DMS53 treated with DMSO at 0.1 percent for 48 hours (cell line): ENCODE results near the gene HS3ST6.
"Not testable (repeated sequence)": the region's sequence is repeated elsewhere in the genome, so short reads cannot be mapped to it uniquely, and the experiment has no call there.

Source experiments
- DNase-seq: peaks from one replicate; lab custom pipeline; 2025; ENCODE audit not compliant: unreplicated experiment; lab: John Stamatoyannopoulos, UW

The HS3ST6 gene

DNA sequence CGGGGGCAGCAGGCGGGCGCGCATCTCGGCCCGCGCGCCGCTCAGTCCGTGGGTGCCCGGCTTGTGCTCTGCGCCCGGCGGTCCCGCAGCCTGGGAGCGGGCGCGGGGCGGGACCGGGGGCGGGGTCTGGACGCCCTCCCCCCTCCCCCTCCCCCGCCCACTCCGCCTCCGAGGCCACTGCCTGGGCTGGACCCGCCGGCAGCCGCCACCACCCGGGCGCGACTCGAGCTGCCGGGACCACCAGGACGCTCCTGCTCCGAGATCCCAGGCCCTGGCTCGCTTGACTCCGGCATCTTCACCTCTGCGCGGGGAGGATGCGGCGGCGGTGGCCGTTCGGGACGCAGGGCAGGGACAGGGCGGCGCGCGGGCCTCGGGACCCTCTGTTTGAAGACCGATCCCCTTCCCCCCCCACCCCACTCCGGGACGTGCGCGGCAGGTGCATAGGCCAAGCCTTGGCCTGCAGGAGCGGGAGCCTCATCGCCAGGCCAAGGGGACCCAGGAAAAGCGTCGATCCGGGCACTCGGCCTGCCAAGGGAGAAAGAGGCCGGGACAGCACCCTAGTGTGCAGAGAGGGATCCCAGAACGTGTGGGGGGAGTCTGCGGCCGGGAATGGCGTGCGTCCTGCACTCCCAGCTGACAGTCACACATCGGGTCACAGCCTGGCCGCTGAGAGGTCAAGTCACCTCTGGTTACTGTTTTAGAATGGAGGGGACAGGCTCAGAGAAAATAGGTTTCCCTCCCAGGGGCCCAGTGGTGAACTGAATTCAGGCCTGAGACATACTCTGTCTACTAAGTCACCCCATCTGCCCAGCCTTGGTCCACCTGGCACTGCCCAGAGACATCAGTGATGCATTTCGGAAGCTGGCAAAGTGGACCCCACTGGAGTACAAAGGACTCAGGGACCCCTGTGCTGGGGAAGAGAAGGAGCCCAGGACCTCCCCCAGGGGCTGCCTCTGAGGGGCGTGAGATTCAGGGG lies at the start of gene HS3ST6:
Gene HS3ST6, minus strand, starts transcription at position 65 of the 976 bp plus-strand sequence. CDS start 92 bp downstream, outside the sequence.
- no peak for DNase-seq

DNA sequence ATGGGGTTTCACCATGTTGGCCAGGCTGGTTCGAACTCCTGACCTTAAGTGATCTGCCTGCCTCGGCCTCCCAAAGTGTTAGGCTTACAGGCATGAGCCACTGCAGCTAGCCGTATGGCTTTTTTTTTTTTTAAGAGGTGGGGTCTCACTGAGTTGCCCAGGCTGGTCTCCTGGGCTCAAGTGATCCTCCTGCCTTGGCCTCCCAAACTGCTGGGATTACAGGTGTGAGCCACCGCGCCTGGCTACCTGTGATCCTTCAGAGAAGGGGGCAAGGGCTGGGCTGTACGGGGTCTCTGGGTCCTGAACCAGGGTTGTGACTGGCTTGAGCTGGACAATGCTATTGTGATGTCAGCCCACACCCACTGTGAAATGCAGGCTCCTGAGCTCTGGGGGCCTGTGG lies 48.2 kb upstream of the HS3ST6 start, which contains the start of gene RNF151:
Gene RNF151, plus strand, starts transcription at position 397 of the 400 bp plus-strand sequence. CDS start 26 bp downstream, outside the sequence.
- no peak for DNase-seq

DNA sequence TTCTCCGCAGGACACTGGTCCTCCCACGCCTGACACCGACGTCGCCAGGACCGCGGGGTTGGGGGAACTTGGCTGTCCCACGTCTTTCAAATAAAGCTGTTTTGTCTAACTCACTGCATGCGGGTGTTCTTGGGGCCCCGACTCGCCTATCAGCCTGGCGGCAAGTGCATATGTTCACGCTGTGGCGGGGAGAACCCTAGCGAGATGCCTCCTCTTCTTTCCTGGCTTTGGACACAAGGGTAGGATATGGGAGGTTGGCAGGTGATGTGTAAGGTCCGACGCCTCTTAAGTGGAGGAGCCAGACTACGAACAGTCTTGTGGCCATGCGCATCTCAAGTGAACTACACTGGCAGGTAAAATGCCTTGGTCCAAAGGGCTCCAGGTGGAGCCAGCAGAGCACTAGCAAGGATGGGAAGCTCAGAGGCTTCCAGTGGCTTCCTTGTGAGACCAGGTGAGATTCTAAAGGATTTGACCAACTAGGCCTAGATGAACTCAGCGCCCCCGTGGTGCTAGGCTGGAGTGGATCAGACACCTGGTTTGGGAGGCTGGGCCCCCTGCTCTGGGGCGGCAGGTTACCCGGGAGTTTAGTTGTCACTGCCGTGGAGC lies 47.3 kb upstream of the HS3ST6 start:
- DNase-seq = no peak

DNA sequence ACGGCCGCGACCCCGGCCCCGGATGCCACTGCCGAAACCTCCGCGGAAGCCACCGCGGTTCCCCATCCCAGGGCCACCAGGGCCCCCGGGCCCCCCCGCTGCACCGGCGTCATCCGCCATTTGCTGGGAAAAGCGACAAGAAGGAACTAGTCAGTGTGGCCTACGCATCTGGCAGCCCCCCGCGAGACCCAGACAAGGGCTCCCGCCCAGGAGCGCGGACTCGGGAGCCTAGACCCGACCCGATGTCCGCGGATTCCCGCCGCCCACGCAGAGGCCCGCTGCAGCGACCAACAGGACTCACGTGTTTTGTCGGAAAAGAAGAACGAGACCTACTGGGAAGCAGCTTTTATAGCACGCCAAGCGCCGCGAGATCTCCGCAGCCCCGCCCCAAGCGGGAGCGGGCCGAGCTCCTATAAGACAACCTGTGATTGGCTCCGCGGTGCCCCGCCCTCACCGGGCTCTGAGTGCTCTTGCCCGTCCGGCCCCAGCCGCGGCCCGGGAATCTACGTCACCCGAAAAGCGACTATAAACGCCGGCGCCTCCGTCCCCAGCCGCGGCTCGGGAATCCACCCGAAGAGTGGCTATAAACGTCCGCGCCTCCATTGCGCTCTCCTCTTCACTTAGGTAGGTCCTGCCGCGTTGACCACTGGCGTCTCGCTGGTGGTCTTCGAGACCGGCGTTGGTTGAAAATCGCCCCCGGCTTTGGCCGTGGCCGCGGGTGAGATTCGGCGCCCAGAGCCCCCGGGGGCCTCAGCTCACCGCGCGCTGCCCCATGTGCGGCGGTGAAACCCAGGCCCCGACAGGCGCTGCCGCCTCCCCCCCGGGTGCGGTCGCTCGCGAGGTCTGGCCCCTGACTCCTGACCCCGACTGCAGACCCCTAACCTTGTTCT lies 46.5 kb upstream of the HS3ST6 start, which contains the start of gene RPS2:
Gene RPS2, minus strand, starts transcription at position 321 of the 890 bp plus-strand sequence. Its CDS starts 201 bp downstream, at position 120.
- DNase-seq = peak; percentile 86

DNA sequence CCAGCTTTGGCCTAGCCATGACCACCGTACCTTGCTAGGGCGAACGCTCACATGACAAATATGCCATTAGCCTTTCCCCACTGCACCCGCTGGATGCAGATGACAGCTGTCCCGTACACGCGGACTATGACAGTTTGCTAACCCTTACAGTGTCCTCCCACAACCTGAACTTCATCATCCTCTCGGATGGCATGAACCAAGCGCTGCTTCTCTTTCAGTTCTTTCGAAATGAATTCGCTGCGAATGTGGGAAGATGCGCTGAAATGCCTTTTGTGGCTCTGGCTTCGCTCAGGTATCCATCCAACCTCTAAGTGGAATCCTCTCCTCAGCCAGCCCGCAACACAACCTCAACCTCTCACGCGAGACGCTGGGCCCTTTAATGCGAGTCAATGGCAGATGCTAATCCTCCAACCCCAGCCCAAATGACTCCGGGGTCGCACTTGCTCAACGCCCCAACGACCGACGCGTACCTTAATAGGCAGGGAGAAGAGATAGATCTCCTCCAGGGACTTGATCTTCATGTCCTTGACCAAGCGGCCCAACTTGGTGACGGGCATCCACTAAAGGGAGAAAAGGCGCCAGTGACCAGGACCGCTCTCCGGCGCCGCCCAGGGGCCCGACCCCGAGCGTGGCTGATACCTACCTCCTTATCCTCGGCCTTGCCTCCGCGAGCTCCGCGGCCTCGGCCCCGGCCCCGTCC lies 45.7 kb upstream of the HS3ST6 start:
- no peak for DNase-seq

DNA sequence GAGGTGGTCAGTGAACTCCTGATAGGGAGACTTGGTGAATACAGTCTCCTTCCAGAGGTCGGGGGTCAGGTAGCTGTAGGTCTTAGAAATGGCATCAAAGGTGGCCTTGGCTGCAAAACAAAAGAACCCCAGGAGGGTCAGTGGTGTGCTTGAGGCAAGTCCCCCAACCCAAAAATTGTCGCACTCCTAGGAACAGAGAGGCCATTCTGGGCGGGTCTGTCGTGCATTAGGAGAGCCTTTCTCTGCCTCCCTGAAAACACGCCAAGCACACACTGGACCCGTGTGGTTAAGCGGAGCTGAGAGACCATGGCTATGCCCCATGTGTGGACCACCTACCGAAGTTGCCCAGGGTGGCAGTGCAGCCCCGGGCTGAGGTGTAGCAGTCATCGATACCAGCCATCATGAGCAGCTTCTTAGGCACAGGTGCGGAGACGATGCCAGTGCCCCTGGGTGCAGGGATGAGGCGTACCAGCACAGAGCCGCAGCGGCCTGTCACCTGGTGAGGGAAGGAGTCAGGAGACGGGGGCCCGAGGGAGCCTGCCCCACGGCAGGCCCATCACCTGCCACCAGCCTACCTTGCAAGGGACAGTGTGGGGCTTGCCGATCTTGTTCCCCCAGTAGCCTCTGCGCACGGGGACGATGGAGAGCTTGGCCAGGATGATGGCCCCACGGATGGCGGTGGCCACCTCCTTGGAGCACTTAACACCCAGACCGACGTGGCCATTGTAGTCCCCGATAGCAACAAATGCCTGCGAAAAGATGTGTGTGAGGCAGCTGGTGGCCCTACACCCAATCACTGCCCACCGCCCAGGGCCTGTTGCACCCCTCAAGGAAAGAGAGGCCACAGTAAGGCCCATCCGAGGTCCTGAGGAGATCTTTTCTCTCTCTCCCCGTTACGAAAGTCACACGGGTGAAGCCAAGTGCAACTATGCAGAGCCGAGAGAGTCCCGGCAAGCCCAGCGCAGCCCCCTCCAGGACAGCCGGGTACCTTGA lies 44.2 kb upstream of the HS3ST6 start:
- DNase-seq = not testable (repeated sequence)

DNA sequence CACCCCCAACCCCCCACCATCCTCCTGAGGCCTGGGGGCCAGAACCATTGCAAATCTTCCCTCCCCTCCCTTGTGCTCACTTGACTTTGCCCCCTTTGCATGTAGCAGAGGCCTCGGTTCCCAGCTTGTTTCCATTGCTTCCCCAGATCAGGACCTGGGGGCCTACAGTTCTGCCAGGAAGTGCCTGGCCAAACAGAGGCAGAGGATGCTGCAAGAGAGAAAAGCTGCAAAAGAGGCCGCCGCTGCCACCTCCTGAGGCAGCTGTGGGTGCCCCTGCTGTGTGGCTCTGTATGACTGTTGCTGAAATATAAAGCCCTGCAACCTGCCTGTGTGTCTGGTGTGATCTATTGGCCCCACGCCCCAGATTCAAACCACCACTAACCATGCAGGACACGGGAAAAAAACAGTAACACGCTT lies 43.4 kb upstream of the HS3ST6 start:
- peak; percentile 13 for DNase-seq

DNA sequence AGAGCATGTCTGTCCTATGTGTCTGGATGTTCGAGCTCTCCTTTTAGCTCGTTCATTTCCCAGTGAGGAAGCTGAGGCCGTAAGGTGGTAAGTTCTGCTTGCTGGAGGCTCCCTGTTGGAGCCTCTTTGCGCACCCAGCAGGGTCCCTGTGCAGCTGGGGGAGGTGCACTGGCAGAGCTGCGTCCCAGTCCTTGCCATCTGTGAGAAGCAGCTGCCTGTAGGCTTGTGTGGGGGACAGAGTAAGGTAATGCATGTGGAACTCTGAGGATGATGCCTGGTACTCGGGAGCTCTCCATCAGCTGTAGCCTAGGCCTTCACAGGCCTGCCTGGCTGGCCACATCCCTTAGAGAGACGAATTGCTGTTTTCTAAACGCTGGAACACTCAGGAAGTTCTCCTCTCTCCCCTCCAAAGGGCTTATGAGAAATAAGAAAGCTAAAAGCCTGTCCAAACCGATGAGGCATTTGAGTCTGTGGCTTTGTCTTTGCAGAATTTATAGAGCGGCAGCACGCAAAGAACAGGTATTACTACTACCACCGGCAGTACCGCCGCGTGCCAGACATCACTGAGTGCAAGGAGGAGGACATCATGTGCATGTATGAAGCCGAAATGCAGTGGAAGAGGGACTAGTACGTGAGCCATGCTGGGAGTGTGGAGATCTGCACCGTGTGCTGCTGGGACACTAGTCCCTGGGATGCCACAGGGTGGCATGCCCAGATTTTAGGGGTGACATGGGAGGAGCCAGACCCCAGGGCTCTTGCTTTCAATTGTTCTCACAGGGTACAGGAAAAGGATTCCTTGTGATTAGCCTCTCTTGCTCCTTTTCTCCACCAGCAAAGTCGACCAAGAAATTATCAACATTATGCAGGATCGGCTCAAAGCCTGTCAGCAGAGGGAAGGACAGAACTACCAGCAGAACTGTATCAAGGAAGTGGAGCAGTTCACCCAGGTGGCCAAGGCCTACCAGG lies 42.7 kb upstream of the HS3ST6 start:
- peak; percentile 51 for DNase-seq

DNA sequence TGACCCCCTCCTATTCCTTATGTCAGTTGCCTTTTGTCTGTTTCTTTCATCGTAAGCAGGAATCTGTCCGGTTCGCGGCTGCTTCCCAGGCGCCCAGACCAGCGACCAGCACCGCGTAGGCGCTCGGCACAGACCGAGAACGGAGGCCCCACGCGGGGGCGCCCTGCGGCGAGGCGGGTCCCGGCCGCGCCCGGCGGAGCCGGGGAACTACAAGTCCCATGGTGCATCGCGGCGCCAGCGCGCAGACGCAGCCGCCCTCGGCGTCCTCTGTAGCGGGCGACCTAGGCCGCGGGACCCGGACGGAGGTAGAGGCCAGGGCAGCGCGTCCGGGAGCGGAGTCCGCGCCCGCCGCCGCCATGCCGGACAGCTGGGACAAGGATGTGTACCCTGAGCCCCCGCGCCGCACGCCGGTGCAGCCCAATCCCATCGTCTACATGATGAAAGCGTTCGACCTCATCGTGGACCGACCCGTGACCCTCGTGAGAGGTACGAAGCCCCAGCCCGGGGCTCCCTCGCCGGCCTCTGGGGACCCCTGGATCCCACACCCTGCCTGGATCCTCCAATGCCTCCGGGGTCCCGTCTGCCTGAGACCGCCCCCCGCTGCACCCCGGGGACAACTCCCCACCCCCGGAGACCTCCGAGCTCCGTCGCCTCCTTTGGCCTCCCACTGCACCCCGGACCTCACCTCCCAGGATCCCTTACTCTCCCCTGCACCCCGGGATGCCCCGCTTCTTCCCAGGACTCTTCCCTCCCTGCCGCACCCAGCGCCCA lies 41.2 kb upstream of the HS3ST6 start, which contains the start of gene NDUFB10:
Gene NDUFB10, plus strand, starts transcription at position 270 of the 771 bp plus-strand sequence. Its CDS starts 87 bp downstream, at position 357.
- peak; percentile 66 for DNase-seq

DNA sequence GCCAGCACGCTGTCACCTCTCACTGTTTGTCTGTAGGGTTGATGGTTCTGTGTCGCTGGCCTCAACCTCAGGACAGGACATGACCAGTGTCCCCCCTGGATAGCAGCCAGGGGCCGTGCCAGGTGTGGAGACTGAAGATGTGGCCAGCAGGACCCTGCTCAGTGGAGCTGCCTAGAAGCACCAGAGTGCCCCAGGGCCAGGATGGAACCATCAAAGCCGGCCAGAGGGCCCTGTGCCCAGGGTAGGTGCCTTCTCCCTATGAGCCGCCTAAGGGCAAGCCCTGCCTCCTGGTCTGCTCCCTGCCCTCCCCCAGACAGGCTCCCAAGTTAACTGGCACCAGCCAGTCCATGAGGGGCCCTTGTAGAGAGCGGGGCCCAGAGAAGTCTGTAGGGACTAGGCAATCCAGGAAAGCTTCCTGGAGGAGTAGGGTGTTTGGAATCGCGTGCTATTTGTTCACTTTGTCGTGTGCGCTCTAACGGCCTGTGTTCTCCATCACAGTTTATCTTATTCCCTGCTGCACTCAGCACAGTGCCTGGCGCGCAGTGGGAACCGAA lies 40.6 kb upstream of the HS3ST6 start:
- no peak for DNase-seq

DNA sequence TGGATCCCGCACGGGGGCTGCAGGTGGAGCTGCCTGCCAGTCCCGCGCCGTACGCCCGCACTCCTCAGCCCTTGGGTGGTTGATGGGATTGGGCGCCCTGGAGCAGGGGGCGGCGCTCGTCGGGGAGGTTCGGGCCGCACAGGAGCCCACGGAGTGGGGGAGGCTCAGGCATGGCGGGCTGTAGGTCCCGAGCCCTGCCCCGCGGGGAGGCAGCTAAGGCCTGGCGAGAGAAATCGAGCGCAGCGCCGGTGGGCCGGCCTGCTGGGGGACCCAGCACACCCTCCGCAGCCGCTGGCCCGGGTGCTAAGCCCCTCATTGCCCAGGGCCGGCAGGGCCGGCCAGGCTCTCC lies 39.9 kb upstream of the HS3ST6 start:
- not testable (repeated sequence) for DNase-seq

DNA sequence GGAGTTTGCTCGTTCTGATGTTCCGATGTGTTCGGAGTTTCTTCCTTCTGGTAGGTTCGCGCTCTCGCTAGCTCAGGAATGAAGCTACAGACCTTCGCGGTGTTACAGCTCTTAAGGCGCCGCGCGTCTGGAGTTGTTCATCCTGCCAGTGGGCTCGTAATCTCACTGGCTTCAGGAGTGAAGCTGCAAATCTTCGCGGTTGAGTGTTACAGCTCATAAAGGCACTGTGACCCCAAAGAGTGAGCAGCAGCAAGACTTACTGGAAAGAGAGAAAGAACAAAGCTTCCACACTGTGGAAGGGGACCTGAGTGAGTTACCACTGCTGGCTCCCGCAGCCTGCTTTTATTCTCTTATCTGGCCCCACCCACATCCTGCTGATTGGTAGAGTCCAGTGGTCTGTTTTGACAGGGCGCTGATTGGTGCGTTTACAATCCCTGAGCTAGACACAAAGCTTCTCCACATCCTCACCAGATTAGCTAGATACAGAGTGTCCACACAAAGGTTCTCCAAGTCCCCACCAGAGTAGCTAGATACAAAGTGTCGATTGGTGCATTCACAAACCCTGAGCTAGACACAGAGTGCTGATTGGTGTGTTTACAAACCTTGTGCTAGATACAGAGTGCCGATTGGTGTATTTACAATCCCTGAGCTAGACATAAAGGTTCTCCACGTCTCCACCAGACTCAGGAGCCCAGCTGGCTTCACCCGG lies 39.4 kb upstream of the HS3ST6 start:
- not testable (repeated sequence) for DNase-seq

DNA sequence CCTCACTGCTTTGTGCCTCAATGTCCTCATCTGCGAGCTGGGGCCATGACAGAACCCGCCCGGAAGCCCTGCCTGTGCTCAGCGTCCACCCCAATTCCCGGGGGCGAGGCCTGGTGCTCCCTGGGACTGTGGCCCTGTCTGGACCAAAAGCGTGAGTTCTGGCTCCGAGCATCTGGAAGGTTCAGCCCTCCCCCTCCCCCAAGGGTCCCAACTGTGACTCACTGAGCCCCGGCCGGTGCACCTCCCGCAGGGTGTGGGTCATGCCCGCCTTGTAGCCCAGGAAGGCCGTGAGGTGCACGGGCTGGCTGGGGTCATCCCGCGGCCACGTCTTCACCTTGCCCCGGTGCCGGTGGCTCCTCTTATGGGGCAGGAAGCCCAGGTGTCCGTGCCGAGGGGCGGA lies 35.5 kb upstream of the HS3ST6 start:
- no peak for DNase-seq

DNA sequence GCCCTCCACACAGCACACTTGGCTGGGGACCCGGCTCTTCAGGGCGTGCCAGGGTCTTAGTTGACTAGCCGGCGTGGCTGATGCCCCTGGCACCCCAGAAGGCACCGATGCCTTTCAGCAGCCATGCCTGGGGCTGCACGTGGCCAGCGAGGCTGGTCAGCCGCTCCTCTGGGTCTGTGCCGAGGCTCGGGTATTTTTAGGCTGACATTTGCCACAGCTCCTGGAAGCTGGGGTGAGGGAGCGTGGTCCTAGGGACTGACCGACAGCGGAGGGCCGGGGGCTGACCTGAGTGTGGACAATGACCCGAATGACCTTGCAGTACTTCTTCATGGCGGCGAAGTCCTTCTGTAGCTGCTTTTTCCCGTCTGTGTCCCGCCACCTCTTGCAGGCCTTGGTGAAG lies 32.3 kb upstream of the HS3ST6 start:
- DNase-seq = no peak

DNA sequence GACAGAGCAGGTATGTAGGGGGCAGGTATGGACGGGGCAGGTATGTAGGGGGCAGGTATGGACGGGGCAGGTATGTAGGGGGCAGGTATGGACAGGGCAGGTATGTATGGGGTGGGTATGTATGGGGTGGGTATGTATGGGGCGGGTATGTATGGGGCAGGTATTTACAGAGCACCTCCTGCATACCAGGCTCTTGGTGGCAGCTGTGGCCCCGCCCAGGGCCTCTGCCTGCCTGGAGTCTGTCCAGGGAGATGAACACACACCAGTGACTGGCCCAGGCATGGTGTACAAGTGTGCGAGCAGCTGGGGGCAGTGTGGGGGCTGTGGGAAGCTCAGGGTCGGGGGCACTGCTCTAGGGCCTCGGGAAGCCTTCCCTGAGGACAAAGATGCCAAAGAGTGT lies 31.8 kb upstream of the HS3ST6 start:
- DNase-seq = no peak

DNA sequence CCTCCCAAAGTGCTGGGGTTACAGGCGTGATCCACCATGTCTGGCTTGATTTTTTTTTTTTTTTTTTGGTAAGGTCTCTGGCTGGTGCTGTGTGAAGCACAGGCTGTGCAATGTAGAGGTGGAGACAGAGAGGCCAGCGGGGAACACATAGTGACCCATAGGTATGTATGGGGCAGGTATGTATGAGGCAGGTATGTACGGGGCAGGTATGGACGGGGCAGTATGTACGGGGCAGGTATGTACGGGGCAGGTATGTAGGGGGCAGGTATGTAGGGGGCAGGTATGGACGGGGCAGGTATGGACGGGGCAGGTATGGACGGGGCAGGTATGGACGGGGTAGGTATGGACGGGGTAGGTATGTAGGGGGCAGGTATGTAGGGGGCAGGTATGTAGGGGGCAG lies 31.3 kb upstream of the HS3ST6 start:
- no peak for DNase-seq
